ENCODE results near the gene DCST1.
A peak's percentile ranks its signal among the peaks of the same experiment; 100 is the strongest.

The DCST1 gene

GRCh38 chr1:154996966-154997701 is 36.5 kb upstream of the DCST1 start:
- TF ChIP-seq JUND (IDR thresholded peaks at IDR 0.05; ENCODE audit: low read depth): no peak
- DNase-seq (ENCODE audit: low read depth in 1 of 2, low spot score in 1 of 2): no peak
- in situ Hi-C loops (cut with HindIII; ENCODE audit: low pct_unique_long_range_greater_than_20kb, low sequenced_read_pairs): no loop called here

- TF ChIP-seq JUND (IDR thresholded peaks at IDR 0.05; ENCODE audit: low read depth): no peak
- in situ Hi-C loops (cut with HindIII; ENCODE audit: low pct_unique_long_range_greater_than_20kb, low sequenced_read_pairs): no loop called here
- DNase-seq (ENCODE audit: low read depth in 1 of 2, low spot score in 1 of 2): no peak
Measured at GRCh38 chr1:154998201-154998780, 35.3 kb upstream of the DCST1 start.

DNA sequence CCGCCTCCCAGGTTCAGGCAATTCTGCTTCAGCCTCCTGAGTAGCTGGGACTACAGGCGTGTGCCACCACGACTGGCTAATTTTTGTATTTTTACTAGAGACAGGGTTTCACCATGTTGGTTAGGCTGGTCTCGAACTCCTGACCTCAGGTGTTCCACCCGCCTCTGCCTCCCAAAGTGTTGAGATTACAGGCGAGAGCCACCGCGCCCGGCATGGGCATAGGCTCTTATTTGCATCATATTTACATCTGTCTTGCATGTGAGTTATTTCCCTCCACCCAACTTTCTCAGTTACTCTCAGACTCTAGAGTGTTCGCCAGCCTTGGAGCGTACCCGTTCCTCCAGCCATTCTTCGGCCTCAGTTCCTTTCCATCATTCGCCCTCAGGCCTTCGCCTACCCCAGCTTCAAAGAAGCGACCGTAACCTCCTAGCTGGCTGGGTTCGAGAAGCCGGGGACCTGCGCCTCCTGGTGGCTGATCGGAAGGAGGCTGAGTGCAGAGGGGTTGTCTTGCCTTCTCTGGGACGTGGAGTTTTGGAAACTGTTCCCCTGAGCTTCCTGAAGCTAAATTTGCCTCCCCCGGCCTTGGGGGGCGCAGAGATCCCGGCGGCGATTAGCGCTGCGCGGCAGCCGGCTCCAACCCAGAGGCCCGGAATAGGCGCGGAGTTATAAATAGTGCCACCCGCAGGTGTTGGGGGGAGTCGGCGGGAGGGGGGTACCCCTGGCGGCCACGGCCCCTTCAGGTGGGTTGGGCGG is 34.6 kb upstream of the DCST1 start:
- in situ Hi-C loops (cut with HindIII; ENCODE audit: low pct_unique_long_range_greater_than_20kb, low sequenced_read_pairs): no loop called here
- DNase-seq (ENCODE audit: low read depth in 1 of 2, low spot score in 1 of 2): peak; percentile 68 to 88
- TF ChIP-seq JUND (IDR thresholded peaks at IDR 0.05; ENCODE audit: low read depth): no peak

DNA sequence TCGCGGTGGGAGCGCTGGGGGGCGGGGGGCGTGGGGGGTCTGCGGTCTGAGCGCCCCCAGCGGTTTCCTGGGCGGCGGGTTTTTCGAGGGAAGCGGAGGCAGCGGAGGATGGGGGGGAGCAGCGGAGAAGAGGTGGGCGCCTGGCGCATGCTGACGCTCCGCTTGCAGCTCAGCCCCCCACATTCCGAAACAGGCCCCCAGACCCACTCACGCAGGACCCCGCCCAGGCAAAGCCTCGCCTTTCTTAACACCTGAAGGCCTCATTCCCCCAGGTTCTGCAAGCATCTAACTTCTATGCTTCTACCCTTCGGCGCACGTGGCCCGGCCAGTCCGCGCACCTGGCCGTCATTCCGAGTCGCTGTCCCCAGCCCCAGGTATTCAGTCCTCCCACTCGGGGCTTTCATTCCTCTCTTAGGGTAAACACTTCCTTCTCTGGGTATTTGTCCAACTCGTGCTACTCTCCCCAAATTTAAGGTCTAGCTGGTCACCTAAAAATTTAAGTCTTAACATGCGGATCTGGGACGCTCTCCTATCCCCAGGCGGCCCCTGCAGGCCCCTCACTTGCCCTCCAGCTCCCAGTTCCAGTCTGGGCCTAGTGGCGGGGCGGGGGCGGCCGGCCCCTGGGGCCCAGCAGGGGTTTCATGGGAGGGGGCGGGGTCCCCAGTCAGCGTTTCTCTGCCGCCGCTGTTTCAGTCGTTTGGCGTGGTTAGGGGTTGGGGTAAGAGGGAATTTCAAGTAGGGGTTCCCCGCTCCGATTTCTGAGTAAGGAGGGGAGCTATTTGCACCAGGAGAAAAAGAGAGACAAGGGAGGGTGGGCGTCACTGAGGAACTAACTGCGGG is 33.8 kb upstream of the DCST1 start:
- peak; percentile 59 to 87 for DNase-seq (ENCODE audit: low read depth in 1 of 2, low spot score in 1 of 2)
- no peak for TF ChIP-seq JUND (IDR thresholded peaks at IDR 0.05; ENCODE audit: low read depth)

DNA sequence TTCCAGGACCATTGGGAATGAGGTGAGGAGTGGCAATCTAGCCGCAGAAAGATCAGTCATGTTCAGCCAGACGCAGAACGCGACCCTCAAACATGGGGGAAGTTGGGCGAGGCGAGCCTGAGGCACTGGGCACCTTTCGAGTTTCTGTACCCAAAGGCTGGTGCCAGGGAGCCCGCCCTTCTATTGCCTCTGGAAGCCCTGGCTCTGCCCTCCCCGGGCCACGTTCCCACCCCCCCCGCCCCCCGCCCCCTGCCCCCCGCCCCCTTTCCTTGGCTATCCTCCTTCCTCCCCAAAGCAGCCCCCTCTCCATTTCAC is 33.3 kb upstream of the DCST1 start:
- DNase-seq (ENCODE audit: low read depth in 1 of 2, low spot score in 1 of 2): no peak
- no peak for TF ChIP-seq JUND (IDR thresholded peaks at IDR 0.05; ENCODE audit: low read depth)
- in situ Hi-C loops (cut with HindIII; ENCODE audit: low pct_unique_long_range_greater_than_20kb, low sequenced_read_pairs): no loop called here

More for the DNA sequence above, 33.8 kb upstream of the DCST1 start:
- in situ Hi-C loops (cut with HindIII; ENCODE audit: low pct_unique_long_range_greater_than_20kb, low sequenced_read_pairs): no loop called here

GRCh38 chr1:155000726-155001424 is 32.7 kb upstream of the DCST1 start:
- DNase-seq (ENCODE audit: low read depth in 1 of 2, low spot score in 1 of 2): peak; percentile 87 to 100
- in situ Hi-C loops (cut with HindIII; ENCODE audit: low pct_unique_long_range_greater_than_20kb, low sequenced_read_pairs): no loop called here
- no peak; the same call in none of the 2 replicates for TF ChIP-seq JUND (IDR thresholded peaks at IDR 0.05; ENCODE audit: low read depth)

- in situ Hi-C loops (cut with HindIII; ENCODE audit: low pct_unique_long_range_greater_than_20kb, low sequenced_read_pairs): no loop called here
- no peak for TF ChIP-seq JUND (IDR thresholded peaks at IDR 0.05; ENCODE audit: low read depth)
- no peak for DNase-seq (ENCODE audit: low read depth in 1 of 2, low spot score in 1 of 2)
Measured at GRCh38 chr1:155001425-155001674, 32.3 kb upstream of the DCST1 start.

- in situ Hi-C loops (cut with HindIII; ENCODE audit: low pct_unique_long_range_greater_than_20kb, low sequenced_read_pairs): no loop called here
- peak; percentile 97 to 100 for DNase-seq (ENCODE audit: low read depth in 1 of 2, low spot score in 1 of 2)
- no peak for TF ChIP-seq JUND (IDR thresholded peaks at IDR 0.05; ENCODE audit: low read depth)
Measured at GRCh38 chr1:155001675-155002463, 31.8 kb upstream of the DCST1 start.

GRCh38 chr1:155002464-155003226 is 31.0 kb upstream of the DCST1 start, which contains the start of gene ZBTB7B:
TSS of gene ZBTB7B (plus strand) at chr1:155002802. CDS start at chr1:155014661, 11,859 bp downstream.
- DNase-seq (ENCODE audit: low read depth in 1 of 2, low spot score in 1 of 2): peak in 1 of 2 experiments; percentile 73
- in situ Hi-C loops (cut with HindIII; ENCODE audit: low pct_unique_long_range_greater_than_20kb, low sequenced_read_pairs): no loop called here
- TF ChIP-seq JUND (IDR thresholded peaks at IDR 0.05; ENCODE audit: low read depth): no peak

DNA sequence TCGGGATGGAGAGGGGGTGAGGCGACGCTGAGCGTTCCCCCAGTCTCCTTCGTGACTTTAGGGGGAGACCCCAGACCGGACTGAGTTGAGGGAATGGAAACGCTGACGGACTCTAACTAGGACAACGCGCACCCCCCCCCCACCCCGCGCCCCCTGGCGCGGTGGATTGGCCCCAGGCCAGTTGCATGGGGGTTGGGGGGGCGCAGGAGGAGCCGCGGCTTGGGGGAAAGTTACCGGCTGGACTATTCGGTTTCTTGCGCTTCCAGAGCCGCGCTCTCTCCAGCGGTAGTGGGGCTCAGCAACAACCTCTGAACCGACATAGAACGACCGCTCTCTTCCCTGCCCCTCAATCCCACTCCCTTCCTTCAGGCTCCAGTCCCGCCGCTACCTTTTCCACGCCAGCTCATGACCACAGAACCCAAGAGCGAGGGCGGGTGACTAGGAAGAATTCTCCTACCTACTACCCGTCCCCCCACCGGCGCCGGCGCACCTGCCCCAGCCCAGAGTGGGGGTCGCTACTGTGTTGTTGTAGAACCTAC is 30.3 kb upstream of the DCST1 start:
- in situ Hi-C loops (cut with HindIII; ENCODE audit: low pct_unique_long_range_greater_than_20kb, low sequenced_read_pairs): no loop called here
- TF ChIP-seq JUND (IDR thresholded peaks at IDR 0.05; ENCODE audit: low read depth): no peak
- DNase-seq (ENCODE audit: low read depth in 1 of 2, low spot score in 1 of 2): no peak

Data from T47D (cell line).